H1 (cell line): ENCODE measurements around the gene DEK.

Source experiments
- BACH1 ChIP-seq: IDR thresholded peaks from 2 replicates; pipeline ENCODE4 v1.6.1; 2012; ENCODE audit warnings: low read length, improper control_type of control experiment
- BCL11A ChIP-seq, 2 experiments: IDR thresholded peaks; one replicate each; pipeline ENCODE4 v1.6.1; 2011; ENCODE audit warnings: low read depth in 2 of 2, low read length in 2 of 2, mild to moderate bottlenecking in 2 of 2
- CEBPB ChIP-seq: IDR thresholded peaks from 2 replicates; pipeline ENCODE4 v1.6.1; 2012; ENCODE audit warnings: low read depth, low read length
- CREB1 ChIP-seq: IDR thresholded peaks from 2 replicates; pipeline ENCODE4 v1.6.1; 2012; ENCODE audit warnings: inconsistent platforms
- EGR1 ChIP-seq: IDR thresholded peaks from 2 replicates; pipeline ENCODE4 v1.6.1; 2011; ENCODE audit warnings: low read depth, low read length, borderline replicate concordance
- EP300 ChIP-seq, 2 experiments: IDR thresholded peaks; 1 replicate in 1 of 2; 2 replicates in 1 of 2; pipeline ENCODE4 v1.6.1; 2011 to 2012; ENCODE audit warnings: low read depth in 2 of 2, low read length in 2 of 2, mild to moderate bottlenecking in 2 of 2, borderline replicate concordance in 1 of 2, inconsistent platforms in 1 of 2, moderate library complexity in 1 of 2
- JUND ChIP-seq: IDR thresholded peaks from 2 replicates; pipeline ENCODE4 v1.6.1; 2011; ENCODE audit warnings: mild to moderate bottlenecking, improper control_type of control experiment, low read length
- NRF1 ChIP-seq: IDR thresholded peaks from 2 replicates; pipeline ENCODE4 v1.6.1; 2011; ENCODE audit warnings: mild to moderate bottlenecking, low read depth, low read length, improper control_type of control experiment
- POLR2AphosphoS5 ChIP-seq: IDR thresholded peaks from 2 replicates; pipeline ENCODE4 v1.6.1; 2011; ENCODE audit warnings: low read depth, low read length
- RXRA ChIP-seq: IDR thresholded peaks from 2 replicates; pipeline ENCODE4 v1.6.1; 2011; ENCODE audit warnings: low read depth, mild to moderate bottlenecking, low read length, moderate library complexity; ENCODE audit not compliant: insufficient read depth
- TBP ChIP-seq: IDR thresholded peaks from 2 replicates; pipeline ENCODE4 v1.6.1; 2011; ENCODE audit warnings: low read depth, low read length, improper control_type of control experiment
- TF ChIP-seq, protein P1 (sequence below): IDR thresholded peaks from 2 replicates; pipeline ENCODE4 v1.6.1; 2011; ENCODE audit warnings: low read length, improper control_type of control experiment
- TF ChIP-seq, protein P2 (sequence below), 3 experiments: IDR thresholded peaks; 1 replicate in 2 of 3; 2 replicates in 1 of 3; pipeline versions ENCODE4 v1.5.1 to v1.6.1; 2011; ENCODE audit warnings: low read length in 3 of 3, mild to moderate bottlenecking in 3 of 3, inconsistent platforms in 2 of 3, low read depth in 1 of 3, moderate library complexity in 1 of 3; ENCODE audit not compliant: insufficient read depth in 1 of 3; ENCODE audit errors: control extremely low read depth in 1 of 3
- TF ChIP-seq, protein P3 (sequence below): IDR thresholded peaks from 2 replicates; pipeline ENCODE4 v1.6.1; 2011; ENCODE audit warnings: low read depth, mild to moderate bottlenecking, low read length; ENCODE audit not compliant: insufficient read depth

DNA sequence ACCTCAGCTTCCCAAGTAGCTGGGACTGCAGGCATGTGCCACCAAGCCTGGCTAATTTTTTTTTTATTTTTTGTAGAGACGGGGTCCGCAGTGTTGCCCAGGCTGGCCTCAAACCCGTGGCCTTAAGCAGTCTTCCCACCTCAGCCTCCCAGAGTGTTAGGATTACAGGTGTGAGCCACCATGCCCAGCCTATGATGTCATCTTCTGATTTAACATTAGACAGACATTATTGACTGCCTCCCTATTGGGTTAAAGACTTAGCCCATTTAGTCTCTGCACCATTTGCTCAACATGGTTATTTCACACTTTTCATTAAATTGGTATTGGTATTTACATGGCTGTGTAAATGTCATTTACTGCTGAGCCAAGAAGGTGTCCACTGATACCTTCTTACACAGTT is 46.1 kb downstream of the DEK start:
- TF ChIP-seq, protein P1, sequence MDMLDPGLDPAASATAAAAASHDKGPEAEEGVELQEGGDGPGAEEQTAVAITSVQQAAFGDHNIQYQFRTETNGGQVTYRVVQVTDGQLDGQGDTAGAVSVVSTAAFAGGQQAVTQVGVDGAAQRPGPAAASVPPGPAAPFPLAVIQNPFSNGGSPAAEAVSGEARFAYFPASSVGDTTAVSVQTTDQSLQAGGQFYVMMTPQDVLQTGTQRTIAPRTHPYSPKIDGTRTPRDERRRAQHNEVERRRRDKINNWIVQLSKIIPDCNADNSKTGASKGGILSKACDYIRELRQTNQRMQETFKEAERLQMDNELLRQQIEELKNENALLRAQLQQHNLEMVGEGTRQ, result no peak
- TF ChIP-seq POLR2AphosphoS5, result no peak
- no peak for TF ChIP-seq CREB1
- no peak for TF ChIP-seq CEBPB
- TF ChIP-seq, protein P2, sequence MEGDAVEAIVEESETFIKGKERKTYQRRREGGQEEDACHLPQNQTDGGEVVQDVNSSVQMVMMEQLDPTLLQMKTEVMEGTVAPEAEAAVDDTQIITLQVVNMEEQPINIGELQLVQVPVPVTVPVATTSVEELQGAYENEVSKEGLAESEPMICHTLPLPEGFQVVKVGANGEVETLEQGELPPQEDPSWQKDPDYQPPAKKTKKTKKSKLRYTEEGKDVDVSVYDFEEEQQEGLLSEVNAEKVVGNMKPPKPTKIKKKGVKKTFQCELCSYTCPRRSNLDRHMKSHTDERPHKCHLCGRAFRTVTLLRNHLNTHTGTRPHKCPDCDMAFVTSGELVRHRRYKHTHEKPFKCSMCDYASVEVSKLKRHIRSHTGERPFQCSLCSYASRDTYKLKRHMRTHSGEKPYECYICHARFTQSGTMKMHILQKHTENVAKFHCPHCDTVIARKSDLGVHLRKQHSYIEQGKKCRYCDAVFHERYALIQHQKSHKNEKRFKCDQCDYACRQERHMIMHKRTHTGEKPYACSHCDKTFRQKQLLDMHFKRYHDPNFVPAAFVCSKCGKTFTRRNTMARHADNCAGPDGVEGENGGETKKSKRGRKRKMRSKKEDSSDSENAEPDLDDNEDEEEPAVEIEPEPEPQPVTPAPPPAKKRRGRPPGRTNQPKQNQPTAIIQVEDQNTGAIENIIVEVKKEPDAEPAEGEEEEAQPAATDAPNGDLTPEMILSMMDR (IDR thresholded peaks at IDR 0.05; ENCODE audit: control extremely low read depth in 1 of 3, insufficient read depth in 1 of 3, low read depth in 1 of 3, low read length in 3 of 3), result no peak
- TF ChIP-seq BCL11A (IDR thresholded peaks at IDR 0.05; ENCODE audit: low read depth in 2 of 2, low read length in 2 of 2), result no peak
- TF ChIP-seq, protein P3, sequence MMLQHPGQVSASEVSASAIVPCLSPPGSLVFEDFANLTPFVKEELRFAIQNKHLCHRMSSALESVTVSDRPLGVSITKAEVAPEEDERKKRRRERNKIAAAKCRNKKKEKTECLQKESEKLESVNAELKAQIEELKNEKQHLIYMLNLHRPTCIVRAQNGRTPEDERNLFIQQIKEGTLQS, result no peak
- no peak for TF ChIP-seq NRF1
- TF ChIP-seq BACH1, result no peak
- TF ChIP-seq EGR1, result no peak
- no peak for TF ChIP-seq RXRA
- no peak for TF ChIP-seq JUND
- TF ChIP-seq TBP, result no peak
- TF ChIP-seq EP300 (IDR thresholded peaks at IDR 0.05; ENCODE audit: borderline replicate concordance in 1 of 2, low read depth in 2 of 2, low read length in 2 of 2), result no peak
